PC-3 (cell line): Measurements from ENCODE around the gene STIM1. TPM values are rescaled to one million over a fixed set of nuclear protein-coding genes. Genes with fewer than 3 reads are reported as not detected.

Experiments
- ATAC-seq: fragments of 200-7000 bp; cut with Tn5 transposase; 2 replicates; pipeline ENCODE4 v1.9.1; 2020; ENCODE audit warnings: mild to moderate bottlenecking, moderate library complexity
- Bru-seq: library from RNA; stranded (reverse); fragments of 400-500 nt; gene quantifications from one replicate; lab custom pipeline; 2021; lab: Mats Ljungman, UMichigan
- BruChase-seq, 2 experiments: library from RNA; stranded (reverse); fragments of 400-500 nt; gene quantifications; one replicate each; lab custom pipeline; 2021; lab: Mats Ljungman, UMichigan
- BruUV-seq: library from RNA; stranded (reverse); fragments of 400-500 nt; replicated peaks from 2 replicates; lab custom pipeline; 2021; lab: Mats Ljungman, UMichigan
- CTCF ChIA-PET: fragments of 300-600 bp; sonication (Branson Sonifier 250); formaldehyde crosslinking; loops from one replicate; lab custom pipeline; 2022; ENCODE audit warnings: antibody characterized with exemption; lab: Charles Lee
- POLR2A ChIA-PET: fragments of 300-600 bp; sonication (Branson Sonifier 250); formaldehyde crosslinking; loops from one replicate; lab custom pipeline; 2022; ENCODE audit warnings: antibody characterized with exemption; ENCODE audit not compliant: unreplicated experiment; lab: Charles Lee
- DNase-seq: peaks from one replicate; pipeline ENCODE4 v3.0.0-alpha.2; 2015
- H2AFZ ChIP-seq: fragments of 300-600 bp; sonication (generic); 2 replicates; pipeline ENCODE4 v1.6.0; 2016; ENCODE audit warnings: antibody characterized with exemption, low read length
- H3F3A ChIP-seq: fragments of 300-600 bp; sonication (generic); one replicate; pipeline ENCODE4 v1.6.0; 2017; ENCODE audit warnings: antibody characterized with exemption, low read length, control low read depth, mild to moderate bottlenecking; ENCODE audit not compliant: unreplicated experiment
- H3K27ac ChIP-seq: fragments of 300-600 bp; sonication (generic); 2 replicates; pipeline ENCODE4 v1.5.1; 2016; ENCODE audit warnings: mild to moderate bottlenecking, low read length
- H3K27me3 ChIP-seq: fragments of 300-600 bp; sonication (generic); 2 replicates; pipeline ENCODE4 v1.6.1; 2016; ENCODE audit warnings: low read length, mixed read lengths
- H3K36me3 ChIP-seq: fragments of 300-600 bp; sonication (generic); 2 replicates; pipeline ENCODE4 v1.6.1; 2016; ENCODE audit warnings: low read depth, mixed run types, low read length, mixed read lengths
- H3K4me1 ChIP-seq: fragments of 300-600 bp; sonication (generic); 2 replicates; pipeline ENCODE4 v1.5.1; 2016; ENCODE audit warnings: low read length; ENCODE audit not compliant: insufficient read depth
- H3K4me2 ChIP-seq: fragments of 300-600 bp; sonication (generic); 2 replicates; pipeline ENCODE4 v1.6.0; 2016; ENCODE audit warnings: low read length
- H3K4me3 ChIP-seq: fragments of 300-600 bp; sonication (generic); 2 replicates; pipeline ENCODE4 v1.5.1; 2016; ENCODE audit warnings: mild to moderate bottlenecking, low read length, mixed read lengths
- H3K79me2 ChIP-seq: fragments of 300-600 bp; sonication (generic); 2 replicates; pipeline ENCODE4 v1.6.1; 2017; ENCODE audit warnings: low read length, mixed read lengths
- H3K9ac ChIP-seq: fragments of 300-600 bp; sonication (generic); 2 replicates; pipeline ENCODE4 v1.6.0; 2016; ENCODE audit warnings: mild to moderate bottlenecking, low read length
- H3K9me2 ChIP-seq: fragments of 300-600 bp; sonication (generic); replicated peaks from 2 replicates; pipeline ENCODE4 v1.6.1; 2016; ENCODE audit warnings: mixed run types, low read length, mixed read lengths
- H3K9me3 ChIP-seq: fragments of 300-600 bp; sonication (generic); 2 replicates; pipeline ENCODE4 v1.6.1; 2016; ENCODE audit warnings: low read length, mixed read lengths
- H4K20me1 ChIP-seq: fragments of 300-600 bp; sonication (generic); 2 replicates; pipeline ENCODE4 v1.6.1; 2016; ENCODE audit warnings: low read length, mixed read lengths
- CTCF ChIP-seq: fragments of 300-600 bp; sonication (generic); conservative IDR thresholded peaks from 2 replicates; pipeline ENCODE4 v1.5.1; 2017; ENCODE audit warnings: antibody characterized with exemption, low read depth, mild to moderate bottlenecking, low read length
- EZH2 ChIP-seq: fragments of 300-600 bp; sonication (generic); IDR thresholded peaks from one replicate; pipeline ENCODE4 v1.6.1; 2017; ENCODE audit warnings: antibody characterized with exemption, mild to moderate bottlenecking, low read length; ENCODE audit not compliant: unreplicated experiment
- EZH2phosphoT487 ChIP-seq: fragments of 300-600 bp; sonication (generic); IDR thresholded peaks from 2 replicates; pipeline ENCODE4 v1.6.1; 2018; ENCODE audit warnings: mild to moderate bottlenecking, antibody characterized with exemption, low read length, borderline replicate concordance
- intact Hi-C: fragments of 100-400 bp; cut with micrococcal nuclease; formaldehyde crosslinking; loops from 2 replicates; pipeline ENCODE4 v1.9.0; 2023
- long read RNA-seq: library from polyadenylated mRNA; unstranded; transcript quantifications from one replicate; pipeline ENCODE4 v2.0.0, GENCODE V29; 2021; ENCODE audit not compliant: unreplicated experiment
- total RNA-seq: library from RNA; depleted of rRNA; stranded (reverse); fragments of >200 nt; gene quantifications from 2 replicates; pipeline ENCODE4 v1.2.3, GENCODE V29; 2014; rRNA removed

Gene STIM1
- total RNA-seq (22.8 and 31.9 TPM in 2 replicates), Bru-seq, nascent RNA (percentile 68 among the genes with signal in this experiment), BruChase-seq, experiment 1, labeled RNA remaining after a 6-hour chase (percentile 58 among the genes with signal in this experiment), BruChase-seq, experiment 2, labeled RNA remaining after a 2-hour chase (percentile 58 among the genes with signal in this experiment)
- long read RNA-seq, full-length matches to known transcripts, result 21 of 47 reads
- long read RNA-seq, partial matches to known transcripts, result 9 of 47 reads
- long read RNA-seq, other reads (novel, unspliced or antisense), result 17 of 47 reads

- H3K79me2 ChIP-seq, result peaks cover 46% of the 10 kb centered on the region
- no peaks in the 10 kb centered on the region for H3F3A ChIP-seq
- H3K4me2 ChIP-seq, result peak within 1 kb of the TSS; percentile 97
- H3K4me1 ChIP-seq, result peaks cover 31% of the 10 kb centered on the region
- peak; percentile 83 for TF ChIP-seq CTCF
- no peak for TF ChIP-seq EZH2phosphoT487
- TF ChIP-seq EZH2, result no peak
- ATAC-seq, result peak; percentile 89
- peak within 1 kb of the TSS; percentile 93 for H3K4me3 ChIP-seq
- DNase-seq, result peak; percentile 95
- POLR2A ChIA-PET, result interaction anchor here (0.6 to 1.2 kb wide), 3 partner anchors 14 to 59 kb away, joined by 3 to 4 read pairs (median 4); no protein-coding TSS in a partner anchor
- H2AFZ ChIP-seq, result peak within 1 kb of the TSS; percentile 97
- peak within 1 kb of the TSS; percentile 72 for H3K9ac ChIP-seq
- no peaks in the 10 kb centered on the region for H3K36me3 ChIP-seq
- intact Hi-C loops, result loop anchor here (1.0 to 10.0 kb wide), 3 partner anchors 14 to 104 kb away; no protein-coding TSS in a partner anchor
- no peaks in the 10 kb centered on the region for H3K27me3 ChIP-seq
- H3K27ac ChIP-seq, result peak within 1 kb of the TSS; percentile 35
- H3K9me2 ChIP-seq, result no peaks in the 10 kb centered on the region
- H3K9me3 ChIP-seq, result no peaks in the 10 kb centered on the region
- CTCF ChIA-PET, result interaction anchor here (0.6 to 2.8 kb wide), 13 partner anchors 12 to 482 kb away, joined by 3 to 27 read pairs (median 7); no protein-coding TSS in a partner anchor
- H4K20me1 ChIP-seq, result no peaks in the 10 kb centered on the region
- BruUV-seq, result TSS peak; percentile 86
Observed at GRCh38 chr11:3854977-3855807, at the start of gene STIM1. TSS of gene STIM1 (plus strand) at chr11:3855664. CDS start at chr11:3856271, 607 bp downstream.

GRCh38 chr11:3807909-3808860, 47.3 kb upstream of the STIM1 start, which contains the start of gene PGAP2:
TSS of gene PGAP2 (plus strand) at chr11:3808560. CDS start at chr11:3811260, 2,700 bp downstream.
- ChIA-PET CTCF (interaction anchor here (0.5 to 1.1 kb wide), 8 partner anchors 10 to 100 kb away, joined by 3 to 7 read pairs (median 4); partner anchors contain the start of genes NUP98 and RHOG), POLR2A (interaction anchor here (0.5 kb wide), 1 partner anchor 333 kb away, joined by 3 read pairs; no protein-coding TSS in a partner anchor)
- Histone ChIP-seq H3F3A (no peaks in the 10 kb centered on the region), H3K9me2 (no peaks in the 10 kb centered on the region), H3K4me3 (peak within 1 kb of the TSS; percentile 85), H3K4me1 (peaks cover 12% of the 10 kb centered on the region), H3K27me3 (no peaks in the 10 kb centered on the region), H3K27ac (no peak within 1 kb of the TSS), H3K79me2 (no peaks in the 10 kb centered on the region), H3K4me2 (peak within 1 kb of the TSS; percentile 95), H4K20me1 (no peaks in the 10 kb centered on the region), H3K36me3 (no peaks in the 10 kb centered on the region), H3K9ac (peak within 1 kb of the TSS; percentile 70), H3K9me3 (no peaks in the 10 kb centered on the region), H2AFZ (peak within 1 kb of the TSS; percentile 100)
- no TSS peak for BruUV-seq
- intact Hi-C loops, result loop anchor here (1.0 to 5.0 kb wide), 4 partner anchors 11 to 36 kb away; partner anchors contain the start of genes NUP98 and RHOG
- ATAC-seq, result peak; percentile 65
- no peak for TF ChIP-seq EZH2
- peak; percentile 72 for TF ChIP-seq CTCF
- no peak for TF ChIP-seq EZH2phosphoT487
- peak; percentile 73 for DNase-seq
